GM23338 (cell line): ENCODE results near the gene ERVK3-1. TPM values are rescaled to one million over a fixed set of nuclear protein-coding genes. Genes with fewer than 3 reads are reported as not detected.

Experiments
- ATAC-seq: fragments of 200-7000 bp; cut with Tn5 transposase; 3 replicates; pipeline ENCODE4 v1.9.1; 2020
- DNase-seq: peaks from one replicate; pipeline ENCODE4 v3.0.0-alpha.2; 2015; ENCODE audit warnings: low spot score
- H2AFZ ChIP-seq: fragments of 200-600 bp; sonication (generic); 2 replicates; pipeline ENCODE4 v1.8.0; 2016; ENCODE audit warnings: antibody characterized with exemption, mild to moderate bottlenecking, moderate library complexity
- H3F3A ChIP-seq: fragments of 200-600 bp; sonication (generic); replicated peaks from 2 replicates; pipeline ENCODE4 v1.8.0; 2017; ENCODE audit warnings: antibody characterized with exemption, mixed run types, low read depth
- H3K27ac ChIP-seq: fragments of 200-600 bp; sonication (generic); 2 replicates; pipeline ENCODE4 v1.6.1; 2016; ENCODE audit warnings: low read depth
- H3K27me3 ChIP-seq: fragments of 200-600 bp; sonication (generic); 2 replicates; pipeline ENCODE4 v1.8.0; 2016; ENCODE audit warnings: mild to moderate bottlenecking, mixed run types, moderate library complexity; ENCODE audit not compliant: insufficient read depth
- H3K36me3 ChIP-seq: fragments of 200-600 bp; sonication (generic); 2 replicates; pipeline ENCODE4 v1.8.0; 2016; ENCODE audit warnings: mild to moderate bottlenecking; ENCODE audit not compliant: insufficient read depth
- H3K4me1 ChIP-seq: fragments of 200-600 bp; sonication (generic); 2 replicates; pipeline ENCODE4 v1.8.0; 2016; ENCODE audit warnings: mild to moderate bottlenecking, moderate library complexity; ENCODE audit not compliant: insufficient read depth
- H3K4me2 ChIP-seq: fragments of 200-600 bp; sonication (generic); 2 replicates; pipeline ENCODE4 v1.7.1; 2017; ENCODE audit warnings: mixed run types
- H3K4me3 ChIP-seq: fragments of 200-600 bp; sonication (generic); 2 replicates; pipeline ENCODE4 v1.6.1; 2016; ENCODE audit warnings: mixed run types
- H3K79me2 ChIP-seq: fragments of 200-600 bp; sonication (generic); replicated peaks from 2 replicates; pipeline ENCODE4 v1.8.0; 2017; ENCODE audit warnings: mild to moderate bottlenecking; ENCODE audit not compliant: insufficient read depth
- H3K9me2 ChIP-seq: fragments of 200-600 bp; sonication (generic); 2 replicates; pipeline ENCODE4 v1.8.0; 2017; ENCODE audit not compliant: insufficient read depth
- H4K20me1 ChIP-seq: fragments of 200-600 bp; sonication (generic); replicated peaks from 2 replicates; pipeline ENCODE4 v1.8.0; 2017; ENCODE audit warnings: mild to moderate bottlenecking; ENCODE audit not compliant: insufficient read depth
- H3K27ac Mint-ChIP-seq: 2 replicates; pipeline ENCODE4 v1.8.0; 2020; ENCODE audit warnings: inconsistent platforms, mild to moderate bottlenecking, moderate library complexity, mixed read lengths
- H3K27me3 Mint-ChIP-seq: 3 replicates; pipeline ENCODE4 v1.8.0; 2022; ENCODE audit warnings: low read depth, mild to moderate bottlenecking, moderate library complexity, mixed read lengths, inconsistent platforms; ENCODE audit not compliant: insufficient read depth, poor library complexity
- H3K36me3 Mint-ChIP-seq: 3 replicates; pipeline ENCODE4 v1.8.0; 2021; ENCODE audit warnings: low read depth, mild to moderate bottlenecking, inconsistent platforms, moderate library complexity, mixed read lengths
- H3K4me1 Mint-ChIP-seq: 3 replicates; pipeline ENCODE4 v1.8.0; 2020; ENCODE audit warnings: mild to moderate bottlenecking, inconsistent platforms, mixed read lengths
- H3K4me3 Mint-ChIP-seq: 3 replicates; pipeline ENCODE4 v1.8.0; 2021; ENCODE audit warnings: moderate library complexity, mild to moderate bottlenecking, inconsistent platforms, mixed read lengths
- H3K9me3 Mint-ChIP-seq: 3 replicates; pipeline ENCODE4 v1.8.0; 2020; ENCODE audit warnings: moderate library complexity, mild to moderate bottlenecking, inconsistent platforms, mixed read lengths
- CREB1 ChIP-seq: fragments of 250-450 bp; sonication (Bioruptor Pico); IDR thresholded peaks from 2 replicates; pipeline ENCODE4 v1.5.0; 2020; ENCODE audit warnings: low read depth, mild to moderate bottlenecking, moderate library complexity
- EZH2 ChIP-seq: fragments of 200-600 bp; sonication (generic); IDR thresholded peaks from one replicate; pipeline ENCODE4 v1.8.0; 2017; ENCODE audit warnings: antibody characterized with exemption, mild to moderate bottlenecking, low read depth; ENCODE audit not compliant: unreplicated experiment
- EZH2phosphoT487 ChIP-seq: fragments of 200-600 bp; sonication (generic); IDR thresholded peaks from one replicate; pipeline ENCODE4 v1.8.1; 2018; ENCODE audit warnings: antibody characterized with exemption; ENCODE audit not compliant: unreplicated experiment
- JUNB ChIP-seq: IDR thresholded peaks from one replicate; pipeline ENCODE4 v1.6.1; 2016; ENCODE audit warnings: antibody characterized with exemption; ENCODE audit not compliant: unreplicated experiment
- NANOG ChIP-seq: IDR thresholded peaks from 2 replicates; pipeline ENCODE4 v1.6.1; 2016; ENCODE audit warnings: antibody characterized with exemption, borderline replicate concordance
- POLR2AphosphoS5 ChIP-seq: IDR thresholded peaks from 2 replicates; pipeline ENCODE4 v1.6.1; 2016; ENCODE audit warnings: antibody characterized with exemption, low read depth
- STAT1 ChIP-seq: IDR thresholded peaks from one replicate; pipeline ENCODE4 v1.6.1; 2016; ENCODE audit warnings: antibody characterized with exemption; ENCODE audit not compliant: unreplicated experiment
- ZNF114 ChIP-seq: fragments of 250-450 bp; sonication (Bioruptor Pico); IDR thresholded peaks from 2 replicates; pipeline ENCODE4 v1.5.0; 2020; ENCODE audit warnings: mild to moderate bottlenecking, moderate library complexity
- ZNF331 ChIP-seq: fragments of 250-450 bp; sonication (Bioruptor Pico); IDR thresholded peaks from 2 replicates; pipeline ENCODE4 v1.5.0; 2020; ENCODE audit warnings: low read depth, mild to moderate bottlenecking, moderate library complexity
- polyA plus RNA-seq: library from polyadenylated mRNA; unstranded; fragments of >200 nt; fragmentation: Nextera tagmentation; extraction: Ambion mirVana; gene quantifications from 2 replicates; pipeline ENCODE4 v1.2.1, GENCODE V29; 2016
- total RNA-seq: library from RNA; depleted of rRNA; stranded (reverse); fragments of >200 nt; shearing (Covaris generic); gene quantifications from 2 replicates; pipeline ENCODE4 v1.2.3, GENCODE V29; 2014
- TF ChIP-seq, protein P1 (sequence below), 2 experiments: fragments of 200-600 bp in 1 of 2; sonication (generic) in 1 of 2; conservative IDR thresholded peaks; 2 replicates each; pipeline versions ENCODE4 v1.5.1 to v1.6.1; 2016 to 2017; ENCODE audit warnings: antibody characterized with exemption in 2 of 2, low read depth in 2 of 2, mild to moderate bottlenecking in 2 of 2, moderate library complexity in 1 of 2
- TF ChIP-seq, protein P2 (sequence below): fragments of 250-450 bp; sonication (Bioruptor Pico); IDR thresholded peaks from 2 replicates; pipeline ENCODE4 v1.5.0; 2020; ENCODE audit warnings: mild to moderate bottlenecking, moderate library complexity
- TF ChIP-seq, protein P3 (sequence below): IDR thresholded peaks from 2 replicates; pipeline ENCODE4 v1.6.1; 2016; ENCODE audit warnings: antibody characterized with exemption
- TF ChIP-seq, protein P4 (sequence below): IDR thresholded peaks from one replicate; pipeline ENCODE4 v1.6.1; 2018; ENCODE audit warnings: antibody characterized with exemption; ENCODE audit not compliant: unreplicated experiment

The ERVK3-1 gene
- total and polyA plus RNA-seq, 2 experiments from 2014 or later: 34.4 to 66.2 TPM

DNA sequence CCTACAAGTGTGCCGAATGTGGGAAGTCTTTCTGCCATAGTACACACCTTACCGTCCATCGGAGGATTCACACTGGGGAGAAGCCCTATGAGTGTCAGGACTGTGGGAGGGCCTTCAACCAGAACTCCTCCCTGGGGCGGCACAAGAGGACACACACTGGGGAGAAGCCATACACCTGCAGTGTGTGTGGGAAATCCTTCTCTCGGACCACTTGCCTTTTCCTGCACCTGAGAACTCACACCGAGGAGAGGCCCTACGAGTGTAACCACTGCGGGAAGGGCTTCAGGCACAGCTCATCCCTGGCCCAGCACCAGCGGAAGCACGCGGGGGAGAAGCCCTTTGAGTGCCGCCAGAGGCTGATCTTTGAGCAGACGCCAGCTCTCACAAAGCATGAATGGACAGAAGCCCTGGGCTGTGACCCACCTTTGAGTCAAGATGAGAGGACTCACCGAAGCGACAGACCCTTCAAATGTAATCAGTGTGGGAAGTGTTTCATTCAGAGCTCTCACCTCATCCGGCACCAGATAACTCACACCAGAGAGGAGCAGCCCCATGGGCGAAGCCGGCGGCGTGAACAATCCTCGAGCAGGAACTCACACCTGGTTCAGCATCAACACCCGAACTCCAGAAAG, 10.3 kb upstream of the ERVK3-1 start:
- H3K4me3 Mint-ChIP-seq: no peak overlapping the region
- H3K27ac Mint-ChIP-seq: no peak overlapping the region
- H3K9me3 Mint-ChIP-seq: peaks cover 2% of the 10 kb centered on the region; the same call in 2 of the 3 replicates
- Histone ChIP-seq H4K20me1 (peaks cover 13% of the 10 kb centered on the region), H3K4me1 (no peaks in the 10 kb centered on the region), H3K4me3 (no peak overlapping the region), H3F3A (peaks cover under 1% of the 10 kb centered on the region; the same call in 1 of the 2 replicates), H2AFZ (no peak overlapping the region), H3K4me2 (no peak overlapping the region), H3K9me2 (no peaks in the 10 kb centered on the region), H3K27ac (no peak overlapping the region), H3K79me2 (peaks cover 45% of the 10 kb centered on the region), H3K36me3 (peaks cover 57% of the 10 kb centered on the region), H3K27me3 (no peaks in the 10 kb centered on the region)
- H3K36me3 Mint-ChIP-seq: peaks cover 85% of the 10 kb centered on the region
- DNase-seq (no peak), ATAC-seq (no peak)
- peaks cover 2% of the 10 kb centered on the region for H3K27me3 Mint-ChIP-seq
- H3K4me1 Mint-ChIP-seq: no peaks in the 10 kb centered on the region
- TF ChIP-seq, protein P1, sequence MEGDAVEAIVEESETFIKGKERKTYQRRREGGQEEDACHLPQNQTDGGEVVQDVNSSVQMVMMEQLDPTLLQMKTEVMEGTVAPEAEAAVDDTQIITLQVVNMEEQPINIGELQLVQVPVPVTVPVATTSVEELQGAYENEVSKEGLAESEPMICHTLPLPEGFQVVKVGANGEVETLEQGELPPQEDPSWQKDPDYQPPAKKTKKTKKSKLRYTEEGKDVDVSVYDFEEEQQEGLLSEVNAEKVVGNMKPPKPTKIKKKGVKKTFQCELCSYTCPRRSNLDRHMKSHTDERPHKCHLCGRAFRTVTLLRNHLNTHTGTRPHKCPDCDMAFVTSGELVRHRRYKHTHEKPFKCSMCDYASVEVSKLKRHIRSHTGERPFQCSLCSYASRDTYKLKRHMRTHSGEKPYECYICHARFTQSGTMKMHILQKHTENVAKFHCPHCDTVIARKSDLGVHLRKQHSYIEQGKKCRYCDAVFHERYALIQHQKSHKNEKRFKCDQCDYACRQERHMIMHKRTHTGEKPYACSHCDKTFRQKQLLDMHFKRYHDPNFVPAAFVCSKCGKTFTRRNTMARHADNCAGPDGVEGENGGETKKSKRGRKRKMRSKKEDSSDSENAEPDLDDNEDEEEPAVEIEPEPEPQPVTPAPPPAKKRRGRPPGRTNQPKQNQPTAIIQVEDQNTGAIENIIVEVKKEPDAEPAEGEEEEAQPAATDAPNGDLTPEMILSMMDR (conservative IDR thresholded peaks at IDR 0.05; ENCODE audit: low read depth in 2 of 2): no peak
- TF ChIP-seq, protein P2, sequence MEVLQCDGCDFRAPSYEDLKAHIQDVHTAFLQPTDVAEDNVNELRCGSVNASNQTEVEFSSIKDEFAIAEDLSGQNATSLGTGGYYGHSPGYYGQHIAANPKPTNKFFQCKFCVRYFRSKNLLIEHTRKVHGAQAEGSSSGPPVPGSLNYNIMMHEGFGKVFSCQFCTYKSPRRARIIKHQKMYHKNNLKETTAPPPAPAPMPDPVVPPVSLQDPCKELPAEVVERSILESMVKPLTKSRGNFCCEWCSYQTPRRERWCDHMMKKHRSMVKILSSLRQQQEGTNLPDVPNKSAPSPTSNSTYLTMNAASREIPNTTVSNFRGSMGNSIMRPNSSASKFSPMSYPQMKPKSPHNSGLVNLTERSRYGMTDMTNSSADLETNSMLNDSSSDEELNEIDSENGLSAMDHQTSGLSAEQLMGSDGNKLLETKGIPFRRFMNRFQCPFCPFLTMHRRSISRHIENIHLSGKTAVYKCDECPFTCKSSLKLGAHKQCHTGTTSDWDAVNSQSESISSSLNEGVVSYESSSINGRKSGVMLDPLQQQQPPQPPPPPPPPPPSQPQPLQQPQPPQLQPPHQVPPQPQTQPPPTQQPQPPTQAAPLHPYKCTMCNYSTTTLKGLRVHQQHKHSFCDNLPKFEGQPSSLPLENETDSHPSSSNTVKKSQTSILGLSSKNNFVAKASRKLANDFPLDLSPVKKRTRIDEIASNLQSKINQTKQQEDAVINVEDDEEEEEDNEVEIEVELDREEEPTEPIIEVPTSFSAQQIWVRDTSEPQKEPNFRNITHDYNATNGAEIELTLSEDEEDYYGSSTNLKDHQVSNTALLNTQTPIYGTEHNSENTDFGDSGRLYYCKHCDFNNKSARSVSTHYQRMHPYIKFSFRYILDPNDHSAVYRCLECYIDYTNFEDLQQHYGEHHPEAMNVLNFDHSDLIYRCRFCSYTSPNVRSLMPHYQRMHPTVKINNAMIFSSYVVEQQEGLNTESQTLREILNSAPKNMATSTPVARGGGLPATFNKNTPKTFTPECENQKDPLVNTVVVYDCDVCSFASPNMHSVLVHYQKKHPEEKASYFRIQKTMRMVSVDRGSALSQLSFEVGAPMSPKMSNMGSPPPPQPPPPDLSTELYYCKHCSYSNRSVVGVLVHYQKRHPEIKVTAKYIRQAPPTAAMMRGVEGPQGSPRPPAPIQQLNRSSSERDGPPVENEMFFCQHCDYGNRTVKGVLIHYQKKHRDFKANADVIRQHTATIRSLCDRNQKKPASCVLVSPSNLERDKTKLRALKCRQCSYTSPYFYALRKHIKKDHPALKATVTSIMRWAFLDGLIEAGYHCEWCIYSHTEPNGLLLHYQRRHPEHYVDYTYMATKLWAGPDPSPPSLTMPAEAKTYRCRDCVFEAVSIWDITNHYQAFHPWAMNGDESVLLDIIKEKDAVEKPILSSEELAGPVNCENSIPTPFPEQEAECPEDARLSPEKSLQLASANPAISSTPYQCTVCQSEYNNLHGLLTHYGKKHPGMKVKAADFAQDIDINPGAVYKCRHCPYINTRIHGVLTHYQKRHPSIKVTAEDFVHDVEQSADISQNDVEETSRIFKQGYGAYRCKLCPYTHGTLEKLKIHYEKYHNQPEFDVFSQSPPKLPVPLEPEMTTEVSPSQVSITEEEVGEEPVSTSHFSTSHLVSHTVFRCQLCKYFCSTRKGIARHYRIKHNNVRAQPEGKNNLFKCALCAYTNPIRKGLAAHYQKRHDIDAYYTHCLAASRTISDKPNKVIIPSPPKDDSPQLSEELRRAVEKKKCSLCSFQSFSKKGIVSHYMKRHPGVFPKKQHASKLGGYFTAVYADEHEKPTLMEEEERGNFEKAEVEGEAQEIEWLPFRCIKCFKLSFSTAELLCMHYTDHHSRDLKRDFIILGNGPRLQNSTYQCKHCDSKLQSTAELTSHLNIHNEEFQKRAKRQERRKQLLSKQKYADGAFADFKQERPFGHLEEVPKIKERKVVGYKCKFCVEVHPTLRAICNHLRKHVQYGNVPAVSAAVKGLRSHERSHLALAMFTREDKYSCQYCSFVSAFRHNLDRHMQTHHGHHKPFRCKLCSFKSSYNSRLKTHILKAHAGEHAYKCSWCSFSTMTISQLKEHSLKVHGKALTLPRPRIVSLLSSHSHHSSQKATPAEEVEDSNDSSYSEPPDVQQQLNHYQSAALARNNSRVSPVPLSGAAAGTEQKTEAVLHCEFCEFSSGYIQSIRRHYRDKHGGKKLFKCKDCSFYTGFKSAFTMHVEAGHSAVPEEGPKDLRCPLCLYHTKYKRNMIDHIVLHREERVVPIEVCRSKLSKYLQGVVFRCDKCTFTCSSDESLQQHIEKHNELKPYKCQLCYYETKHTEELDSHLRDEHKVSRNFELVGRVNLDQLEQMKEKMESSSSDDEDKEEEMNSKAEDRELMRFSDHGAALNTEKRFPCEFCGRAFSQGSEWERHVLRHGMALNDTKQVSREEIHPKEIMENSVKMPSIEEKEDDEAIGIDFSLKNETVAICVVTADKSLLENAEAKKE (CRISPR knock-in tag): no peak
- TF ChIP-seq, protein P3, sequence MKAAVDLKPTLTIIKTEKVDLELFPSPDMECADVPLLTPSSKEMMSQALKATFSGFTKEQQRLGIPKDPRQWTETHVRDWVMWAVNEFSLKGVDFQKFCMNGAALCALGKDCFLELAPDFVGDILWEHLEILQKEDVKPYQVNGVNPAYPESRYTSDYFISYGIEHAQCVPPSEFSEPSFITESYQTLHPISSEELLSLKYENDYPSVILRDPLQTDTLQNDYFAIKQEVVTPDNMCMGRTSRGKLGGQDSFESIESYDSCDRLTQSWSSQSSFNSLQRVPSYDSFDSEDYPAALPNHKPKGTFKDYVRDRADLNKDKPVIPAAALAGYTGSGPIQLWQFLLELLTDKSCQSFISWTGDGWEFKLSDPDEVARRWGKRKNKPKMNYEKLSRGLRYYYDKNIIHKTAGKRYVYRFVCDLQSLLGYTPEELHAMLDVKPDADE: no peak
- TF ChIP-seq EZH2phosphoT487 (no peak), POLR2AphosphoS5 (no peak), STAT1 (no peak), ZNF114 (CRISPR knock-in tag) (no peak), ZNF331 (CRISPR knock-in tag) (no peak), CREB1 (CRISPR knock-in tag) (no peak), JUNB (no peak), NANOG (no peak), EZH2 (no peak)
- TF ChIP-seq, protein P4, sequence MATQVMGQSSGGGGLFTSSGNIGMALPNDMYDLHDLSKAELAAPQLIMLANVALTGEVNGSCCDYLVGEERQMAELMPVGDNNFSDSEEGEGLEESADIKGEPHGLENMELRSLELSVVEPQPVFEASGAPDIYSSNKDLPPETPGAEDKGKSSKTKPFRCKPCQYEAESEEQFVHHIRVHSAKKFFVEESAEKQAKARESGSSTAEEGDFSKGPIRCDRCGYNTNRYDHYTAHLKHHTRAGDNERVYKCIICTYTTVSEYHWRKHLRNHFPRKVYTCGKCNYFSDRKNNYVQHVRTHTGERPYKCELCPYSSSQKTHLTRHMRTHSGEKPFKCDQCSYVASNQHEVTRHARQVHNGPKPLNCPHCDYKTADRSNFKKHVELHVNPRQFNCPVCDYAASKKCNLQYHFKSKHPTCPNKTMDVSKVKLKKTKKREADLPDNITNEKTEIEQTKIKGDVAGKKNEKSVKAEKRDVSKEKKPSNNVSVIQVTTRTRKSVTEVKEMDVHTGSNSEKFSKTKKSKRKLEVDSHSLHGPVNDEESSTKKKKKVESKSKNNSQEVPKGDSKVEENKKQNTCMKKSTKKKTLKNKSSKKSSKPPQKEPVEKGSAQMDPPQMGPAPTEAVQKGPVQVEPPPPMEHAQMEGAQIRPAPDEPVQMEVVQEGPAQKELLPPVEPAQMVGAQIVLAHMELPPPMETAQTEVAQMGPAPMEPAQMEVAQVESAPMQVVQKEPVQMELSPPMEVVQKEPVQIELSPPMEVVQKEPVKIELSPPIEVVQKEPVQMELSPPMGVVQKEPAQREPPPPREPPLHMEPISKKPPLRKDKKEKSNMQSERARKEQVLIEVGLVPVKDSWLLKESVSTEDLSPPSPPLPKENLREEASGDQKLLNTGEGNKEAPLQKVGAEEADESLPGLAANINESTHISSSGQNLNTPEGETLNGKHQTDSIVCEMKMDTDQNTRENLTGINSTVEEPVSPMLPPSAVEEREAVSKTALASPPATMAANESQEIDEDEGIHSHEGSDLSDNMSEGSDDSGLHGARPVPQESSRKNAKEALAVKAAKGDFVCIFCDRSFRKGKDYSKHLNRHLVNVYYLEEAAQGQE: no peak
